ENCODE results near the gene CCL27.

GRCh38 chr9:34623374-34624235 lies 38.9 kb downstream of the CCL27 start:
- TF ChIP-seq TAF1 (IDR thresholded peaks at IDR 0.05; ENCODE audit: borderline replicate concordance, insufficient read depth, low read length) (no peak), POLR2AphosphoS5 (IDR thresholded peaks at IDR 0.05; ENCODE audit: low read depth, low read length) (no peak)

Measured in PFSK-1 (cell line).